PC-9 (cell line): ENCODE data around the gene SLC38A10. TPM values are rescaled to one million over a fixed set of nuclear protein-coding genes. Genes with fewer than 3 reads are reported as not detected.
A peak's percentile ranks its signal among the peaks of the same experiment; 100 is the strongest.

Experiments
- BruUV-seq: library from RNA; stranded (reverse); fragments of 400-500 nt; replicated peaks from 2 replicates; lab custom pipeline; 2021; lab: Mats Ljungman, UMichigan
- CTCF ChIA-PET: fragments of 300-600 bp; sonication (Branson Sonifier 250); formaldehyde crosslinking; loops from one replicate; lab custom pipeline; 2022; ENCODE audit warnings: antibody characterized with exemption; lab: Charles Lee
- POLR2A ChIA-PET: fragments of 300-600 bp; sonication (Branson Sonifier 250); formaldehyde crosslinking; loops from one replicate; lab custom pipeline; 2022; ENCODE audit warnings: antibody characterized with exemption; ENCODE audit not compliant: unreplicated experiment; lab: Charles Lee
- DNase-seq, 2 experiments: peaks; one replicate each; pipeline versions ENCODE4 v3.0.0 to v3.0.0-alpha.2; 2015 to 2022; ENCODE audit warnings: mixed read lengths in 1 of 2
- H2AFZ ChIP-seq: fragments of 200-600 bp; sonication (generic); 2 replicates; pipeline ENCODE4 v1.8.1; 2017; ENCODE audit warnings: antibody characterized with exemption
- H3F3A ChIP-seq: fragments of 200-600 bp; sonication (generic); 2 replicates; pipeline ENCODE4 v1.8.1; 2017; ENCODE audit warnings: antibody characterized with exemption, mild to moderate bottlenecking, low read depth; ENCODE audit not compliant: insufficient read depth
- H3K27ac ChIP-seq: fragments of 200-600 bp; sonication (generic); 2 replicates; pipeline ENCODE4 v1.6.1; 2016; ENCODE audit warnings: mixed run types
- H3K27me3 ChIP-seq: fragments of 200-600 bp; sonication (generic); 2 replicates; pipeline ENCODE4 v1.6.1; 2016; ENCODE audit warnings: low read depth, mixed run types; ENCODE audit not compliant: insufficient read depth
- H3K36me3 ChIP-seq: fragments of 200-600 bp; sonication (generic); 2 replicates; pipeline ENCODE4 v1.6.1; 2016; ENCODE audit warnings: low read depth, mixed run types
- H3K4me1 ChIP-seq: fragments of 200-600 bp; sonication (generic); replicated peaks from 2 replicates; pipeline ENCODE4 v1.6.1; 2016; ENCODE audit warnings: mixed run types; ENCODE audit not compliant: insufficient read depth
- H3K4me2 ChIP-seq: fragments of 200-600 bp; sonication (generic); 2 replicates; pipeline ENCODE4 v1.6.1; 2017; ENCODE audit warnings: mixed run types
- H3K4me3 ChIP-seq: fragments of 200-600 bp; sonication (generic); 2 replicates; pipeline ENCODE4 v1.6.1; 2016; ENCODE audit warnings: mixed run types
- H3K79me2 ChIP-seq: fragments of 200-600 bp; sonication (generic); 2 replicates; pipeline ENCODE4 v1.6.1; 2017; ENCODE audit warnings: low read depth, mixed run types
- H3K9me2 ChIP-seq: fragments of 200-600 bp; sonication (generic); 2 replicates; pipeline ENCODE4 v1.8.1; 2017; ENCODE audit warnings: mild to moderate bottlenecking; ENCODE audit not compliant: insufficient read depth
- H3K9me3 ChIP-seq: fragments of 200-600 bp; sonication (generic); 2 replicates; pipeline ENCODE4 v1.8.1; 2016; ENCODE audit warnings: low read depth; ENCODE audit not compliant: insufficient read depth
- H4K20me1 ChIP-seq: fragments of 200-600 bp; sonication (generic); 2 replicates; pipeline ENCODE4 v1.8.1; 2017; ENCODE audit not compliant: insufficient read depth
- EZH2 ChIP-seq: fragments of 200-600 bp; sonication (generic); IDR thresholded peaks from 2 replicates; pipeline ENCODE4 v1.8.0; 2017; ENCODE audit warnings: antibody characterized with exemption, low read depth
- intact Hi-C: fragments of 100-400 bp; cut with micrococcal nuclease; formaldehyde crosslinking; loops from one replicate; pipeline ENCODE4 v1.10.0; 2022; ENCODE audit not compliant: unreplicated experiment
- total RNA-seq: library from RNA; stranded (reverse); gene quantifications from 2 replicates; pipeline ENCODE4 v1.2.3, GENCODE V29; 2021
- TF ChIP-seq, protein P1 (sequence below): fragments of 200-600 bp; sonication (generic); conservative IDR thresholded peaks from 2 replicates; pipeline ENCODE4 v1.6.1; 2017; ENCODE audit warnings: mixed run types, antibody characterized with exemption, mild to moderate bottlenecking, moderate library complexity

SLC38A10 gene
- total RNA-seq, 1 experiment from 2014 or later = 127 TPM

DNA sequence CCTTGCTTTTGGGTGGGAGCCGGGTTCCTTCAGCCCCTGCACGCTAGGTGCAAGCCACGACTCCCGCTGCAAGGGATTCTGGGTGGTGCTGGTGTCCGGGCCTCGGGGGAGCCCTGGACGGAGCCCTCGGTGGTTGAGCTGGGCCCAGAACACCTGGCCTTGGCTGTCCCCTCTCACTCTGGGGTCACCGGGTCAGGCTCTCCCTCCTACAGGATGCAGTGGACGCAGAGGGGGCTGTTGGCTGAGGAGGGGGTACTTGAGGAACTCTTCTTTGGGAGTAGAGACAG, 27.9 kb upstream of the SLC38A10 start:
- TF ChIP-seq, protein P1, sequence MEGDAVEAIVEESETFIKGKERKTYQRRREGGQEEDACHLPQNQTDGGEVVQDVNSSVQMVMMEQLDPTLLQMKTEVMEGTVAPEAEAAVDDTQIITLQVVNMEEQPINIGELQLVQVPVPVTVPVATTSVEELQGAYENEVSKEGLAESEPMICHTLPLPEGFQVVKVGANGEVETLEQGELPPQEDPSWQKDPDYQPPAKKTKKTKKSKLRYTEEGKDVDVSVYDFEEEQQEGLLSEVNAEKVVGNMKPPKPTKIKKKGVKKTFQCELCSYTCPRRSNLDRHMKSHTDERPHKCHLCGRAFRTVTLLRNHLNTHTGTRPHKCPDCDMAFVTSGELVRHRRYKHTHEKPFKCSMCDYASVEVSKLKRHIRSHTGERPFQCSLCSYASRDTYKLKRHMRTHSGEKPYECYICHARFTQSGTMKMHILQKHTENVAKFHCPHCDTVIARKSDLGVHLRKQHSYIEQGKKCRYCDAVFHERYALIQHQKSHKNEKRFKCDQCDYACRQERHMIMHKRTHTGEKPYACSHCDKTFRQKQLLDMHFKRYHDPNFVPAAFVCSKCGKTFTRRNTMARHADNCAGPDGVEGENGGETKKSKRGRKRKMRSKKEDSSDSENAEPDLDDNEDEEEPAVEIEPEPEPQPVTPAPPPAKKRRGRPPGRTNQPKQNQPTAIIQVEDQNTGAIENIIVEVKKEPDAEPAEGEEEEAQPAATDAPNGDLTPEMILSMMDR = no peak
- no peak for TF ChIP-seq EZH2
- CTCF ChIA-PET = no interaction called here
- peaks cover 11% of the 10 kb centered on the region for H3K4me1 ChIP-seq
- H3F3A ChIP-seq = peaks cover 4% of the 10 kb centered on the region; the same call in 1 of the 2 replicates
- H3K27me3 ChIP-seq = no peaks in the 10 kb centered on the region
- H3K4me2 ChIP-seq = no peak overlapping the region
- H3K9me2 ChIP-seq = no peaks in the 10 kb centered on the region
- no peak overlapping the region for H3K27ac ChIP-seq
- no peak for DNase-seq
- intact Hi-C loops = no loop called here
- H2AFZ ChIP-seq = no peak overlapping the region
- H3K4me3 ChIP-seq = no peak overlapping the region
- H3K9me3 ChIP-seq = no peaks in the 10 kb centered on the region
- H3K36me3 ChIP-seq = no peaks in the 10 kb centered on the region
- no peaks in the 10 kb centered on the region for H3K79me2 ChIP-seq
- H4K20me1 ChIP-seq = no peaks in the 10 kb centered on the region
- no TSS peak for BruUV-seq
- POLR2A ChIA-PET = no interaction called here

DNA sequence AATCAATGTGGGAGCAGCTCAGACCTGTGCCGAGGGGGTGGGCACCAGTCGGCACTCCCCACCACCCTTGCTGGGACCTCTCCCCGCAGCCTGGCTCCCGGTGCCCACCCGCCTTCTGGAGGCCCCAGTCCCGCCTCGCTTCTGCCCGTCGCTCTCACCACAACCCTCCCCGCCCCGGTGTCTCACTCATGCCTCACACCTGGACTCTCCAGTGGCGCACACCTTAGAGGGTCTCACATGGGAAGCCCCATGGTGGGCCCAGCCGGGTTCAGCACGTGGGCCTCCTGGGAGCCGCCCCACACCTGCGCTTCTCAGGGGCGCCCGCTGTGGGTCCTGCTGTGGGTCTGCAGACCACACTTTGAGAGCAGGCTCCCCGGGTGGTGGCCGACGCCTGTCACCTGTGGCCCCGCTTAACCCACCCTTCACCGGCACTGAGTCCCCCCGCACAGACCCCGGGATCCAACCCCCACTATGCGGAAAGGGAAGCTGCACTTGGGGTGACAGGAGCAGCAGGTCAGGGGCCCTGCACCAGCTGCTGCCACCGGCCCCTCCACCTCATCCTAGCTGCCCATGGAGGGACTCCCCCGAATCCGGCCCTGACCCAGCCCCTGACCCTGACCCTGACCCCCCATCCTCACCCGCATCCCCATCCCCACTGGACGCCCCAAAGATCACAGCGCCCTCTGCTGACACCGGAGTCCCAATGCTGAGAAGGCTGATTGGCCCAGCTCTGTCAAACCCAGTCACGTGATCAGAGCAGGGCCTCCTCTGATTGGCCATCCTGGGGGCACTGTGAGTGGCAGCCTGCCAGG, 27.4 kb upstream of the SLC38A10 start:
- ChIA-PET CTCF (no interaction called here), POLR2A (interaction anchor here (0.6 kb wide), 1 partner anchor 57 kb away, joined by 4 read pairs; no protein-coding TSS in a partner anchor)
- no TSS peak for BruUV-seq
- Histone ChIP-seq H3F3A (no peaks in the 10 kb centered on the region), H3K4me2 (no peak overlapping the region), H3K36me3 (no peaks in the 10 kb centered on the region), H3K9me2 (no peaks in the 10 kb centered on the region), H2AFZ (no peak overlapping the region), H3K27me3 (no peaks in the 10 kb centered on the region), H3K9me3 (no peaks in the 10 kb centered on the region), H3K4me1 (peaks cover 5% of the 10 kb centered on the region), H3K79me2 (no peaks in the 10 kb centered on the region), H3K27ac (no peak overlapping the region), H3K4me3 (no peak overlapping the region), H4K20me1 (no peaks in the 10 kb centered on the region)
- TF ChIP-seq EZH2 = no peak
- TF ChIP-seq, protein P1 = peak; percentile 53; the same call in 1 of the 2 replicates
- DNase-seq = no peak
- intact Hi-C loops = no loop called here

DNA sequence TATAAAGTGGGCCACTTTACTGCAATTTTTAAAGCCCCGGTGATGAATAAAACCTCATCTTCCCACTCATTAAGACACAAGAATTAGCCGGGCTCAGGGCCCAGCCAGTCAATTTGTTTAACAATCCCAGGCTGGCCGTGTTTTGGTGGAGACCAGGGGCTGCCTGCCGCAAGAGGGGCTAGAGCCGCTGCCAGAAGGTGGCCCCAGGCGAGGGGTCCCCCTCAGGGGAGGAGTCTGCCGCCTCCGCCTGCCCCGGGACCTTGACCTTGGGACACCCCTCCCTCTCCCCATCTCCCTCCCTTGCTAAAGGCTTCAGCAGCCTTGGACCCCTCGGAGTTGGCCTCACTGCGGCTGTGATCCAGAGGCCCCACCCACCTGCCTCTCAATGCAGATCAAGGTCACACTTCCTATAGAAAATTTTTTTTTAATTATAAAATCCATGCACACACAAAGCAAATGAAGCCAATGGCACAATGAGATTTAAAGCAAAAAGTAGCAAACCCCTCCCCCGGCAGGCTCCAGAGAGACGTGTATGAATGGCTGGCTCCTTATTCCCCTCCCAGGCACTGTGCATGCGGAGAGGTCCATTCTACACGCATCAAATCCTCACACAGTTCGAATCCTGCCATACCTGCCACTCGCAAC, 23.0 kb upstream of the SLC38A10 start:
- ChIA-PET CTCF (no interaction called here), POLR2A (no interaction called here)
- intact Hi-C loops = no loop called here
- no peaks in the 10 kb centered on the region for H3K4me1 ChIP-seq
- no peaks in the 10 kb centered on the region for H3K27me3 ChIP-seq
- H3K4me2 ChIP-seq = no peak overlapping the region
- no peaks in the 10 kb centered on the region for H3K9me3 ChIP-seq
- no TSS peak for BruUV-seq
- H3K79me2 ChIP-seq = no peaks in the 10 kb centered on the region
- H4K20me1 ChIP-seq = no peaks in the 10 kb centered on the region
- DNase-seq = no peak
- H3F3A ChIP-seq = no peaks in the 10 kb centered on the region
- no peak overlapping the region for H2AFZ ChIP-seq
- H3K4me3 ChIP-seq = no peak overlapping the region
- no peak overlapping the region for H3K27ac ChIP-seq
- H3K9me2 ChIP-seq = no peaks in the 10 kb centered on the region
- TF ChIP-seq EZH2 = no peak
- TF ChIP-seq, protein P1 = no peak
- H3K36me3 ChIP-seq = no peaks in the 10 kb centered on the region
